HEK293T (cell line): ENCODE data around the gene PID1.

Experiments
- ARNT ChIP-seq: fragments of 450-650 bp; IDR thresholded peaks from 2 replicates; pipeline ENCODE4 v1.6.1; 2017; ENCODE audit warnings: mild to moderate bottlenecking
- BHLHE40 ChIP-seq: fragments of 450-650 bp; IDR thresholded peaks from 2 replicates; pipeline ENCODE4 v1.6.1; 2016; ENCODE audit warnings: mild to moderate bottlenecking, moderate library complexity, borderline replicate concordance
- ELF4 ChIP-seq: fragments of 450-650 bp; IDR thresholded peaks from 2 replicates; pipeline ENCODE4 v1.6.1; 2017; ENCODE audit warnings: antibody characterized with exemption
- FOXA1 ChIP-seq: fragments of 450-650 bp; IDR thresholded peaks from 2 replicates; pipeline ENCODE4 v1.6.1; 2016; ENCODE audit warnings: mild to moderate bottlenecking
- FOXK2 ChIP-seq: fragments of 450-650 bp; IDR thresholded peaks from 2 replicates; pipeline ENCODE4 v1.6.1; 2016; ENCODE audit warnings: mild to moderate bottlenecking
- FOXM1 ChIP-seq: fragments of 450-650 bp; IDR thresholded peaks from 2 replicates; pipeline ENCODE4 v1.6.1; 2017; ENCODE audit warnings: mild to moderate bottlenecking, borderline replicate concordance
- LEF1 ChIP-seq: fragments of 450-650 bp; IDR thresholded peaks from 2 replicates; pipeline ENCODE4 v1.6.1; 2017; ENCODE audit warnings: mild to moderate bottlenecking, borderline replicate concordance
- SP1 ChIP-seq: fragments of 450-650 bp; IDR thresholded peaks from 2 replicates; pipeline ENCODE4 v1.6.1; 2017

- TF ChIP-seq LEF1 (no peak), ELF4 (no peak), FOXM1 (no peak), SP1 (no peak), FOXA1 (no peak), BHLHE40 (no peak), ARNT (no peak), FOXK2 (no peak)
These were observed 68.4 kb downstream of the PID1 start for GRCh38 chr2:229202646-229203045.
